Mesendoderm (in vitro differentiated cells): Measurements from ENCODE around the gene RBMS1.

Experiments
- DNase-seq: peaks from one replicate; pipeline ENCODE4 v3.0.0; 2013
- H2AK5ac ChIP-seq: 2 replicates; pipeline ENCODE4 v1.6.1; 2013; ENCODE audit warnings: low read length, inconsistent platforms
- H2BK120ac ChIP-seq: 2 replicates; pipeline ENCODE4 v1.6.1; 2013; ENCODE audit warnings: low read depth, mild to moderate bottlenecking, low read length, moderate library complexity, mixed read lengths
- H2BK15ac ChIP-seq: replicated peaks from 2 replicates; pipeline ENCODE4 v1.6.1; 2013; ENCODE audit warnings: low read depth, mild to moderate bottlenecking, moderate library complexity
- H2BK5ac ChIP-seq: 2 replicates; pipeline ENCODE4 v1.6.1; 2013; ENCODE audit warnings: low read length, inconsistent platforms
- H3K18ac ChIP-seq: 2 replicates; pipeline ENCODE4 v1.6.1; 2013; ENCODE audit warnings: mild to moderate bottlenecking, low read length, mixed read lengths
- H3K23ac ChIP-seq: one replicate; pipeline ENCODE4 v1.6.1; 2013; ENCODE audit warnings: low read length
- H3K27ac ChIP-seq: 2 replicates; pipeline ENCODE4 v1.5.1; 2013; ENCODE audit warnings: low read depth, mild to moderate bottlenecking, inconsistent platforms, low read length, moderate library complexity
- H3K27me3 ChIP-seq: 2 replicates; pipeline ENCODE4 v1.6.1; 2013; ENCODE audit warnings: low read length, control low read depth, mild to moderate bottlenecking, inconsistent platforms; ENCODE audit not compliant: insufficient read depth, poor library complexity
- H3K36me3 ChIP-seq: 2 replicates; pipeline ENCODE4 v1.6.1; 2013; ENCODE audit warnings: low read length, inconsistent platforms; ENCODE audit not compliant: control insufficient read depth, insufficient read depth
- H3K4ac ChIP-seq: one replicate; pipeline ENCODE4 v1.6.1; 2013; ENCODE audit warnings: low read depth, mild to moderate bottlenecking, low read length, moderate library complexity
- H3K4me1 ChIP-seq: 2 replicates; pipeline ENCODE4 v1.6.1; 2013; ENCODE audit warnings: low read depth, low read length, inconsistent platforms; ENCODE audit not compliant: control insufficient read depth
- H3K4me2 ChIP-seq: 2 replicates; pipeline ENCODE4 v1.6.1; 2013; ENCODE audit warnings: low read length
- H3K4me3 ChIP-seq: 2 replicates; pipeline ENCODE4 v1.5.1; 2013; ENCODE audit warnings: mild to moderate bottlenecking, low read length
- H3K56ac ChIP-seq: one replicate; pipeline ENCODE4 v1.6.1; 2013; ENCODE audit warnings: low read length
- H3K79me1 ChIP-seq: 2 replicates; pipeline ENCODE4 v1.6.1; 2013; ENCODE audit warnings: low read length, inconsistent platforms
- H3K79me2 ChIP-seq: 2 replicates; pipeline ENCODE4 v1.6.1; 2013; ENCODE audit warnings: mild to moderate bottlenecking, low read length; ENCODE audit not compliant: control insufficient read depth, insufficient read depth
- H3K9ac ChIP-seq: 2 replicates; pipeline ENCODE4 v1.6.1; 2013; ENCODE audit warnings: low read length, inconsistent platforms
- H4K5ac ChIP-seq: one replicate; pipeline ENCODE4 v1.6.1; 2013; ENCODE audit warnings: low read length
- H4K8ac ChIP-seq: one replicate; pipeline ENCODE4 v1.6.1; 2013; ENCODE audit warnings: low read depth, mild to moderate bottlenecking, control low read depth, low read length, moderate library complexity
- WGBS: extraction: QIAGEN DNeasy Blood & Tissue Kit; methylation state at CpG from one replicate; pipeline ENCODE4 v1.1.7; 2013; ENCODE audit warnings: low lambda C conversion rate, missing lambda C conversion rate; ENCODE audit not compliant: insufficient coverage; ENCODE audit errors: extremely low coverage; 5-methylcytosine and 5-hydroxymethylcytosine counted together

The RBMS1 gene

GRCh38 chr2:160499865-160500264, 6.3 kb upstream of the RBMS1 start:
- Histone ChIP-seq H2BK5ac (no peak overlapping the region), H3K4ac (no peak overlapping the region), H3K79me2 (no peaks in the 10 kb centered on the region), H3K9ac (no peak overlapping the region), H3K4me2 (no peak overlapping the region), H3K4me3 (no peak overlapping the region), H2BK120ac (no peak overlapping the region), H3K36me3 (no peaks in the 10 kb centered on the region), H3K27me3 (no peaks in the 10 kb centered on the region), H3K27ac (no peak overlapping the region), H3K18ac (no peak overlapping the region), H2AK5ac (no peak overlapping the region), H4K8ac (no peak overlapping the region), H3K4me1 (peaks cover 7% of the 10 kb centered on the region), H3K56ac (no peak overlapping the region), H2BK15ac (no peak overlapping the region), H4K5ac (no peak overlapping the region), H3K23ac (no peak overlapping the region), H3K79me1 (no peaks in the 10 kb centered on the region)
- no peak for DNase-seq
- no CpG with 5 or more reads among the region's 1 CpG for WGBS

- H3K36me3 ChIP-seq: no peaks in the 10 kb centered on the region
- H3K4ac ChIP-seq: no peak overlapping the region
- H3K9ac ChIP-seq: no peak overlapping the region
- no peaks in the 10 kb centered on the region for H3K79me2 ChIP-seq
- no peak overlapping the region for H2BK15ac ChIP-seq
- no peak overlapping the region for H3K27ac ChIP-seq
- H3K23ac ChIP-seq: no peak overlapping the region
- no CpG with 5 or more reads among the region's 5 CpGs for WGBS
- no peak overlapping the region for H3K56ac ChIP-seq
- H2AK5ac ChIP-seq: no peak overlapping the region
- H3K27me3 ChIP-seq: no peaks in the 10 kb centered on the region
- H2BK5ac ChIP-seq: no peak overlapping the region
- no peak overlapping the region for H4K8ac ChIP-seq
- DNase-seq: no peak
- H4K5ac ChIP-seq: no peak overlapping the region
- no peak overlapping the region for H3K18ac ChIP-seq
- H3K79me1 ChIP-seq: no peaks in the 10 kb centered on the region
- peaks cover 2% of the 10 kb centered on the region for H3K4me1 ChIP-seq
- no peak overlapping the region for H3K4me3 ChIP-seq
- no peak overlapping the region for H2BK120ac ChIP-seq
- H3K4me2 ChIP-seq: no peak overlapping the region
These were observed 4.5 kb upstream of the RBMS1 start for GRCh38 chr2:160498137-160498536.

GRCh38 chr2:160494201-160494644, 616 bp upstream of the RBMS1 start:
- Histone ChIP-seq H2BK5ac (no peak overlapping the region), H3K27ac (no peak overlapping the region)

GRCh38 chr2:160492401-160493226, 993 bp downstream of the RBMS1 start:
- DNase-seq: peak; percentile 95
- Histone ChIP-seq H3K18ac (peak overlapping the region; percentile 96), H3K79me1 (no peaks in the 10 kb centered on the region), H3K4me1 (peaks cover 2% of the 10 kb centered on the region), H3K4me2 (peak overlapping the region; percentile 43), H3K56ac (peak overlapping the region; percentile 92), H3K79me2 (peaks cover 26% of the 10 kb centered on the region), H3K9ac (peak overlapping the region; percentile 83), H3K4me3 (peak overlapping the region; percentile 67), H4K5ac (no peak overlapping the region), H4K8ac (no peak overlapping the region), H3K23ac (peak overlapping the region; percentile 74), H3K36me3 (no peaks in the 10 kb centered on the region), H3K27me3 (no peaks in the 10 kb centered on the region), H2BK5ac (peak overlapping the region; percentile 55), H3K27ac (peak overlapping the region; percentile 99), H2BK15ac (no peak overlapping the region), H2BK120ac (peak overlapping the region; percentile 63), H3K4ac (peak overlapping the region; percentile 95), H2AK5ac (no peak overlapping the region)
- no CpG with 5 or more reads among the region's 66 CpGs for WGBS

More at GRCh38 chr2:160494201-160494644, 616 bp upstream of the RBMS1 start:
- peak overlapping the region; percentile 62 for H3K18ac ChIP-seq
- no peak for DNase-seq
- H3K79me2 ChIP-seq: peaks cover 17% of the 10 kb centered on the region
- H2BK15ac ChIP-seq: no peak overlapping the region
- no peak overlapping the region for H4K8ac ChIP-seq
- peaks cover 2% of the 10 kb centered on the region for H3K4me1 ChIP-seq
- H3K4ac ChIP-seq: peak overlapping the region; percentile 71
- H3K36me3 ChIP-seq: no peaks in the 10 kb centered on the region
- no peak overlapping the region for H3K23ac ChIP-seq
- H3K56ac ChIP-seq: peak overlapping the region; percentile 85
- no peaks in the 10 kb centered on the region for H3K79me1 ChIP-seq
- no peak overlapping the region for H2AK5ac ChIP-seq
- H3K4me2 ChIP-seq: peak overlapping the region; percentile 56
- H3K27me3 ChIP-seq: no peaks in the 10 kb centered on the region
- no peak overlapping the region for H4K5ac ChIP-seq
- no peak overlapping the region for H2BK120ac ChIP-seq
- no CpG with 5 or more reads among the region's 8 CpGs for WGBS
- H3K4me3 ChIP-seq: peak overlapping the region; percentile 35
- peak overlapping the region; percentile 78 for H3K9ac ChIP-seq

GRCh38 chr2:160491911-160492371, 1.7 kb downstream of the RBMS1 start:
- Histone ChIP-seq H2BK15ac (no peak overlapping the region), H3K4me3 (peak overlapping the region; percentile 67), H4K8ac (no peak overlapping the region), H3K27ac (peak overlapping the region; percentile 99), H3K27me3 (no peaks in the 10 kb centered on the region), H3K18ac (peak overlapping the region; percentile 96), H3K56ac (peak overlapping the region; percentile 92), H3K23ac (no peak overlapping the region), H3K4me2 (peak overlapping the region; percentile 43), H3K36me3 (no peaks in the 10 kb centered on the region), H4K5ac (no peak overlapping the region), H3K79me2 (peaks cover 31% of the 10 kb centered on the region), H2AK5ac (no peak overlapping the region), H3K79me1 (peaks cover 2% of the 10 kb centered on the region), H3K9ac (peak overlapping the region; percentile 83), H3K4me1 (peaks cover 2% of the 10 kb centered on the region), H2BK120ac (peak overlapping the region; percentile 23), H2BK5ac (no peak overlapping the region), H3K4ac (peak overlapping the region; percentile 27)
- WGBS: no CpG with 5 or more reads among the region's 10 CpGs
- peak; percentile 71 for DNase-seq
